GM10266 (cell line): ENCODE results near the gene TEX44.

Experiments
- DNase-seq: peaks from one replicate; pipeline ENCODE4 v3.0.0; 2012; ENCODE audit errors: extremely low spot score
- CTCF ChIP-seq: IDR thresholded peaks from 2 replicates; pipeline ENCODE4 v1.5.1; 2012; ENCODE audit warnings: mild to moderate bottlenecking, low read depth; ENCODE audit not compliant: control insufficient read depth, insufficient read depth; ENCODE audit errors: missing control alignments

TEX44 gene

GRCh38 chr2:231592636-231593145 is at the start of gene TEX44:
Gene TEX44 (plus strand): TSS chr2:231592864. CDS start chr2:231592952, 88 bp downstream.
- DNase-seq = no peak
- no peak for TF ChIP-seq CTCF

GRCh38 chr2:231545105-231545902 is 47.4 kb upstream of the TEX44 start:
- peak; percentile 84 for DNase-seq
- TF ChIP-seq CTCF = no peak

- no peak for TF ChIP-seq CTCF
- DNase-seq = no peak
Measured at GRCh38 chr2:231546014-231546715, 46.5 kb upstream of the TEX44 start.

- no peak for TF ChIP-seq CTCF
- no peak for DNase-seq
Measured at GRCh38 chr2:231547315-231548110, 45.2 kb upstream of the TEX44 start.

- DNase-seq = no peak
- no peak for TF ChIP-seq CTCF
Measured at GRCh38 chr2:231548752-231549151, 43.9 kb upstream of the TEX44 start.

GRCh38 chr2:231549446-231550239 is 43.0 kb upstream of the TEX44 start:
- no peak for TF ChIP-seq CTCF
- DNase-seq = no peak
